Endothelial cell (in vitro differentiated cells): ENCODE data around the gene MEG3. TPM values are rescaled to one million over a fixed set of nuclear protein-coding genes. Genes with fewer than 3 reads are reported as not detected.

ENCODE experiments used
- DNase-seq: peaks from one replicate; pipeline ENCODE4 v3.0.0; 2021; ENCODE audit warnings: low spot score
- H3K27ac Mint-ChIP-seq: one replicate; pipeline ENCODE4 v1.8.0; 2021; ENCODE audit warnings: mixed read lengths, inconsistent platforms; ENCODE audit not compliant: unreplicated experiment
- H3K27me3 Mint-ChIP-seq: one replicate; pipeline ENCODE4 v1.8.0; 2021; ENCODE audit warnings: mild to moderate bottlenecking, moderate library complexity, mixed read lengths, inconsistent platforms; ENCODE audit not compliant: unreplicated experiment
- H3K36me3 Mint-ChIP-seq: one replicate; pipeline ENCODE4 v1.8.0; 2021; ENCODE audit warnings: mild to moderate bottlenecking, low read depth, mixed read lengths, inconsistent platforms; ENCODE audit not compliant: unreplicated experiment
- H3K4me1 Mint-ChIP-seq: one replicate; pipeline ENCODE4 v1.8.0; 2021; ENCODE audit warnings: mild to moderate bottlenecking, mixed read lengths, inconsistent platforms; ENCODE audit not compliant: unreplicated experiment
- H3K4me3 Mint-ChIP-seq: one replicate; pipeline ENCODE4 v1.8.0; 2021; ENCODE audit warnings: mild to moderate bottlenecking, mixed read lengths, inconsistent platforms; ENCODE audit not compliant: unreplicated experiment
- H3K9me3 Mint-ChIP-seq: one replicate; pipeline ENCODE4 v1.8.0; 2021; ENCODE audit warnings: mixed read lengths, inconsistent platforms; ENCODE audit not compliant: unreplicated experiment
- CTCF ChIP-seq: fragments of 200-600 bp; sonication (generic); IDR thresholded peaks from one replicate; pipeline ENCODE4 v1.5.0; 2021; ENCODE audit warnings: antibody characterized with exemption; ENCODE audit not compliant: unreplicated experiment
- total RNA-seq: library from RNA; stranded (reverse); fragmentation: NEBNext Ultra II Directional; extraction: Animal tissue kit (Norgen Biotek cat#: 25700); gene quantifications from one replicate; pipeline ENCODE4 v1.2.1, GENCODE V29; 2021; ENCODE audit not compliant: unreplicated experiment

Gene MEG3
- total RNA-seq, 1 donor from 2014 or later: not detected

GRCh38 chr14:100896369-100897060 is 70.6 kb downstream of the MEG3 start:
- no peak for DNase-seq
- Mint-ChIP-seq H3K9me3 (no peaks in the 10 kb centered on the region), H3K27ac (no peak overlapping the region), H3K36me3 (no peaks in the 10 kb centered on the region), H3K4me3 (no peak overlapping the region), H3K27me3 (no peaks in the 10 kb centered on the region), H3K4me1 (peaks cover 12% of the 10 kb centered on the region)
- no peak for TF ChIP-seq CTCF

- no peaks in the 10 kb centered on the region for H3K36me3 Mint-ChIP-seq
- no peak overlapping the region for H3K4me3 Mint-ChIP-seq
- no peak for TF ChIP-seq CTCF
Observed at GRCh38 chr14:100898465-100898864, 72.5 kb downstream of the MEG3 start.

GRCh38 chr14:100898935-100899883 is 73.3 kb downstream of the MEG3 start:
- no peak for DNase-seq
- no peak overlapping the region for H3K4me3 Mint-ChIP-seq

More at GRCh38 chr14:100898465-100898864, 72.5 kb downstream of the MEG3 start:
- Mint-ChIP-seq H3K4me1 (peaks cover 12% of the 10 kb centered on the region), H3K27ac (no peak overlapping the region), H3K9me3 (no peaks in the 10 kb centered on the region), H3K27me3 (peaks cover 2% of the 10 kb centered on the region)
- DNase-seq: no peak

GRCh38 chr14:100899884-100900771 is 74.2 kb downstream of the MEG3 start:
- Mint-ChIP-seq H3K36me3 (no peaks in the 10 kb centered on the region), H3K4me3 (peak overlapping the region; percentile 75), H3K27me3 (peaks cover 2% of the 10 kb centered on the region), H3K4me1 (peaks cover 12% of the 10 kb centered on the region), H3K9me3 (no peaks in the 10 kb centered on the region), H3K27ac (no peak overlapping the region)
- peak; percentile 50 for DNase-seq
- peak; percentile 59 for TF ChIP-seq CTCF

More at GRCh38 chr14:100898935-100899883, 73.3 kb downstream of the MEG3 start:
- no peaks in the 10 kb centered on the region for H3K36me3 Mint-ChIP-seq
- H3K27ac Mint-ChIP-seq: no peak overlapping the region
- H3K4me1 Mint-ChIP-seq: peaks cover 12% of the 10 kb centered on the region
- no peaks in the 10 kb centered on the region for H3K9me3 Mint-ChIP-seq
- H3K27me3 Mint-ChIP-seq: peaks cover 2% of the 10 kb centered on the region
- TF ChIP-seq CTCF: no peak
